Measurements from ENCODE around the gene RWDD2A.

DNA sequence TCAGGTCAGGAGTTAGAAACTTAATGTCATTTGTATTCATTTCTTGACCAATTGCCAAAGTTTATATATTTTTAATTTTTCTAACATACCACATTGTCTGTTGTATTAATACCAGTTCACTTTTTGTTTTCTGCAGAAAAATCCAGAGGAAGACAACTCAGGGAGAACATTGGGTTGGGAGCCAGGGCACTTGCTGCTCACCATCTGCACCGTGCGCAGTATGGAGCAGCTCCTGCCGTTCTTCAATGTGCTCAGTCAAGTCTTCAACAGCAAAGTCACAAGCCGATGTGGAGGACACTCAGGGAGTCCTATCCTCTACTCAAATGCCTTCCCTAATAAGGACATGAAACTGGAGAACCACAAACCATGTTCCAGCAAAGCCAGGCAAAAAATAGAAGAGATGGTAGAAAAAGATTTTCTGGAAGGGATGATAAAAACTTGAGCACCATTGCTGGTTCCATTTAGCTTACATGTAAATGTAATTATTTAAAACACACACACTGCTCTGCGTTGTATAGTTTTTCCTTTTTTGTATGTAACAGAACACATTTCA is 25.4 kb upstream of the RWDD2A start:
- TF ChIP-seq EZH2 (IDR thresholded peaks at IDR 0.05; ENCODE audit: low read depth, low read length, severe bottlenecking) (no peak), YY1 (IDR thresholded peaks at IDR 0.05; ENCODE audit: low read depth, low read length) (no peak), ASH2L (IDR thresholded peaks at IDR 0.05; ENCODE audit: low read length) (no peak), EGR1 (IDR thresholded peaks at IDR 0.05; ENCODE audit: borderline replicate concordance, low read depth, low read length) (no peak), ZNF274 (IDR thresholded peaks at IDR 0.05; ENCODE audit: borderline replicate concordance, extremely low read depth, low read length) (no peak), POLR2A (IDR thresholded peaks at IDR 0.05; ENCODE audit: control extremely low read depth in 1 of 2, low read depth in 2 of 2, low read length in 2 of 2) (no peak), POLR2AphosphoS5 (IDR thresholded peaks at IDR 0.05; ENCODE audit: low read depth, low read length) (no peak), RNF2 (IDR thresholded peaks at IDR 0.05; ENCODE audit: borderline replicate concordance, low read depth, low read length, missing control alignments, poor library complexity, severe bottlenecking) (no peak)
- TF ChIP-seq, protein P1, sequence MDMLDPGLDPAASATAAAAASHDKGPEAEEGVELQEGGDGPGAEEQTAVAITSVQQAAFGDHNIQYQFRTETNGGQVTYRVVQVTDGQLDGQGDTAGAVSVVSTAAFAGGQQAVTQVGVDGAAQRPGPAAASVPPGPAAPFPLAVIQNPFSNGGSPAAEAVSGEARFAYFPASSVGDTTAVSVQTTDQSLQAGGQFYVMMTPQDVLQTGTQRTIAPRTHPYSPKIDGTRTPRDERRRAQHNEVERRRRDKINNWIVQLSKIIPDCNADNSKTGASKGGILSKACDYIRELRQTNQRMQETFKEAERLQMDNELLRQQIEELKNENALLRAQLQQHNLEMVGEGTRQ (IDR thresholded peaks at IDR 0.05; ENCODE audit: low read length), result no peak
- TF ChIP-seq, protein P2, sequence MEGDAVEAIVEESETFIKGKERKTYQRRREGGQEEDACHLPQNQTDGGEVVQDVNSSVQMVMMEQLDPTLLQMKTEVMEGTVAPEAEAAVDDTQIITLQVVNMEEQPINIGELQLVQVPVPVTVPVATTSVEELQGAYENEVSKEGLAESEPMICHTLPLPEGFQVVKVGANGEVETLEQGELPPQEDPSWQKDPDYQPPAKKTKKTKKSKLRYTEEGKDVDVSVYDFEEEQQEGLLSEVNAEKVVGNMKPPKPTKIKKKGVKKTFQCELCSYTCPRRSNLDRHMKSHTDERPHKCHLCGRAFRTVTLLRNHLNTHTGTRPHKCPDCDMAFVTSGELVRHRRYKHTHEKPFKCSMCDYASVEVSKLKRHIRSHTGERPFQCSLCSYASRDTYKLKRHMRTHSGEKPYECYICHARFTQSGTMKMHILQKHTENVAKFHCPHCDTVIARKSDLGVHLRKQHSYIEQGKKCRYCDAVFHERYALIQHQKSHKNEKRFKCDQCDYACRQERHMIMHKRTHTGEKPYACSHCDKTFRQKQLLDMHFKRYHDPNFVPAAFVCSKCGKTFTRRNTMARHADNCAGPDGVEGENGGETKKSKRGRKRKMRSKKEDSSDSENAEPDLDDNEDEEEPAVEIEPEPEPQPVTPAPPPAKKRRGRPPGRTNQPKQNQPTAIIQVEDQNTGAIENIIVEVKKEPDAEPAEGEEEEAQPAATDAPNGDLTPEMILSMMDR (IDR thresholded peaks at IDR 0.05; ENCODE audit: control extremely low read depth in 1 of 3, insufficient read depth in 1 of 3, low read depth in 1 of 3, low read length in 3 of 3), result no peak
- TF ChIP-seq, protein P3, sequence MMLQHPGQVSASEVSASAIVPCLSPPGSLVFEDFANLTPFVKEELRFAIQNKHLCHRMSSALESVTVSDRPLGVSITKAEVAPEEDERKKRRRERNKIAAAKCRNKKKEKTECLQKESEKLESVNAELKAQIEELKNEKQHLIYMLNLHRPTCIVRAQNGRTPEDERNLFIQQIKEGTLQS (IDR thresholded peaks at IDR 0.05; ENCODE audit: insufficient read depth, low read depth, low read length), result no peak

Measured in H1 (cell line).